ENCODE measurements around the gene GRAMD1B.

The GRAMD1B gene

GRCh38 chr11:123408619-123409455 is 21.2 kb upstream of the GRAMD1B start:
- TF ChIP-seq GABPA (IDR thresholded peaks at IDR 0.05; ENCODE audit: low read depth) (no peak), POLR2AphosphoS5 (IDR thresholded peaks at IDR 0.05; ENCODE audit: low read depth) (no peak), SPI1 (IDR thresholded peaks at IDR 0.05; ENCODE audit: borderline replicate concordance, low read depth) (no peak)
- TF ChIP-seq, protein P1, sequence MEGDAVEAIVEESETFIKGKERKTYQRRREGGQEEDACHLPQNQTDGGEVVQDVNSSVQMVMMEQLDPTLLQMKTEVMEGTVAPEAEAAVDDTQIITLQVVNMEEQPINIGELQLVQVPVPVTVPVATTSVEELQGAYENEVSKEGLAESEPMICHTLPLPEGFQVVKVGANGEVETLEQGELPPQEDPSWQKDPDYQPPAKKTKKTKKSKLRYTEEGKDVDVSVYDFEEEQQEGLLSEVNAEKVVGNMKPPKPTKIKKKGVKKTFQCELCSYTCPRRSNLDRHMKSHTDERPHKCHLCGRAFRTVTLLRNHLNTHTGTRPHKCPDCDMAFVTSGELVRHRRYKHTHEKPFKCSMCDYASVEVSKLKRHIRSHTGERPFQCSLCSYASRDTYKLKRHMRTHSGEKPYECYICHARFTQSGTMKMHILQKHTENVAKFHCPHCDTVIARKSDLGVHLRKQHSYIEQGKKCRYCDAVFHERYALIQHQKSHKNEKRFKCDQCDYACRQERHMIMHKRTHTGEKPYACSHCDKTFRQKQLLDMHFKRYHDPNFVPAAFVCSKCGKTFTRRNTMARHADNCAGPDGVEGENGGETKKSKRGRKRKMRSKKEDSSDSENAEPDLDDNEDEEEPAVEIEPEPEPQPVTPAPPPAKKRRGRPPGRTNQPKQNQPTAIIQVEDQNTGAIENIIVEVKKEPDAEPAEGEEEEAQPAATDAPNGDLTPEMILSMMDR (IDR thresholded peaks at IDR 0.05; ENCODE audit: insufficient read depth, low read length), result no peak
- TF ChIP-seq, protein P2, sequence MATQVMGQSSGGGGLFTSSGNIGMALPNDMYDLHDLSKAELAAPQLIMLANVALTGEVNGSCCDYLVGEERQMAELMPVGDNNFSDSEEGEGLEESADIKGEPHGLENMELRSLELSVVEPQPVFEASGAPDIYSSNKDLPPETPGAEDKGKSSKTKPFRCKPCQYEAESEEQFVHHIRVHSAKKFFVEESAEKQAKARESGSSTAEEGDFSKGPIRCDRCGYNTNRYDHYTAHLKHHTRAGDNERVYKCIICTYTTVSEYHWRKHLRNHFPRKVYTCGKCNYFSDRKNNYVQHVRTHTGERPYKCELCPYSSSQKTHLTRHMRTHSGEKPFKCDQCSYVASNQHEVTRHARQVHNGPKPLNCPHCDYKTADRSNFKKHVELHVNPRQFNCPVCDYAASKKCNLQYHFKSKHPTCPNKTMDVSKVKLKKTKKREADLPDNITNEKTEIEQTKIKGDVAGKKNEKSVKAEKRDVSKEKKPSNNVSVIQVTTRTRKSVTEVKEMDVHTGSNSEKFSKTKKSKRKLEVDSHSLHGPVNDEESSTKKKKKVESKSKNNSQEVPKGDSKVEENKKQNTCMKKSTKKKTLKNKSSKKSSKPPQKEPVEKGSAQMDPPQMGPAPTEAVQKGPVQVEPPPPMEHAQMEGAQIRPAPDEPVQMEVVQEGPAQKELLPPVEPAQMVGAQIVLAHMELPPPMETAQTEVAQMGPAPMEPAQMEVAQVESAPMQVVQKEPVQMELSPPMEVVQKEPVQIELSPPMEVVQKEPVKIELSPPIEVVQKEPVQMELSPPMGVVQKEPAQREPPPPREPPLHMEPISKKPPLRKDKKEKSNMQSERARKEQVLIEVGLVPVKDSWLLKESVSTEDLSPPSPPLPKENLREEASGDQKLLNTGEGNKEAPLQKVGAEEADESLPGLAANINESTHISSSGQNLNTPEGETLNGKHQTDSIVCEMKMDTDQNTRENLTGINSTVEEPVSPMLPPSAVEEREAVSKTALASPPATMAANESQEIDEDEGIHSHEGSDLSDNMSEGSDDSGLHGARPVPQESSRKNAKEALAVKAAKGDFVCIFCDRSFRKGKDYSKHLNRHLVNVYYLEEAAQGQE (IDR thresholded peaks at IDR 0.05; ENCODE audit: insufficient replicate concordance, low read depth), result no peak
- Histone ChIP-seq H3K27ac (replicated peaks) (no peak overlapping the region), H3K4me3 (replicated peaks; ENCODE audit: insufficient read depth, low read length) (no peak overlapping the region), H3K27me3 (ENCODE audit: insufficient read depth, poor library complexity, severe bottlenecking) (no peaks in the 10 kb centered on the region)
- DNase-seq (ENCODE audit: low read depth in 1 of 2, low spot score in 1 of 2), result no peak

GRCh38 chr11:123409456-123410217 is 20.4 kb upstream of the GRAMD1B start:
- Histone ChIP-seq H3K27ac (replicated peaks) (no peak overlapping the region), H3K27me3 (ENCODE audit: insufficient read depth, poor library complexity, severe bottlenecking) (no peaks in the 10 kb centered on the region), H3K4me3 (replicated peaks; ENCODE audit: insufficient read depth, low read length) (no peak overlapping the region)
- DNase-seq (ENCODE audit: low read depth in 1 of 2, low spot score in 1 of 2), result no peak
- TF ChIP-seq POLR2AphosphoS5 (IDR thresholded peaks at IDR 0.05; ENCODE audit: low read depth), result no peak
- TF ChIP-seq, protein P2 (IDR thresholded peaks at IDR 0.05; ENCODE audit: insufficient replicate concordance, low read depth), result no peak
- TF ChIP-seq GABPA (IDR thresholded peaks at IDR 0.05; ENCODE audit: low read depth), result no peak
- no peak for TF ChIP-seq SPI1 (IDR thresholded peaks at IDR 0.05; ENCODE audit: borderline replicate concordance, low read depth)
- TF ChIP-seq, protein P1 (IDR thresholded peaks at IDR 0.05; ENCODE audit: insufficient read depth, low read length), result no peak

DNA sequence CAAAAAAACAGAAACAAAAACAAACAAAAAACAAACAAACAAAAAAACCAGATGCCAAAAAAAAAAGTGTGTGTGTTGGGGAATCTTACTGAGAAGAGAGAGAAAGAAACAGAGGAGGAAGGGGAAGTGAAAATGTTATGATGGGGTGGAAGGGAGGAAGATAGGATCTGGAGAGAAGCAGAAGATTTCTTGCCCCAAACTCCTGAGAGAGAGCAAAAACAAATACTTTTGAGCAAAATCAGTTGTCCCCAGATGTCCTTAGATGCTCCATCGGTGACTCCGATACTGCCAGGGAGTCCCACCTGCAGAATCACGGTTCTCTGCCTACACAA is 19.9 kb upstream of the GRAMD1B start:
- Histone ChIP-seq H3K27me3 (ENCODE audit: insufficient read depth, poor library complexity, severe bottlenecking) (no peaks in the 10 kb centered on the region), H3K27ac (replicated peaks) (no peak overlapping the region), H3K4me3 (replicated peaks; ENCODE audit: insufficient read depth, low read length) (no peak overlapping the region)
- DNase-seq (ENCODE audit: low read depth in 1 of 2, low spot score in 1 of 2), result no peak
- peak; percentile 33; the same call in 1 of the 2 replicates for TF ChIP-seq SPI1 (IDR thresholded peaks at IDR 0.05; ENCODE audit: borderline replicate concordance, low read depth)
- TF ChIP-seq GABPA (IDR thresholded peaks at IDR 0.05; ENCODE audit: low read depth), result no peak

DNA sequence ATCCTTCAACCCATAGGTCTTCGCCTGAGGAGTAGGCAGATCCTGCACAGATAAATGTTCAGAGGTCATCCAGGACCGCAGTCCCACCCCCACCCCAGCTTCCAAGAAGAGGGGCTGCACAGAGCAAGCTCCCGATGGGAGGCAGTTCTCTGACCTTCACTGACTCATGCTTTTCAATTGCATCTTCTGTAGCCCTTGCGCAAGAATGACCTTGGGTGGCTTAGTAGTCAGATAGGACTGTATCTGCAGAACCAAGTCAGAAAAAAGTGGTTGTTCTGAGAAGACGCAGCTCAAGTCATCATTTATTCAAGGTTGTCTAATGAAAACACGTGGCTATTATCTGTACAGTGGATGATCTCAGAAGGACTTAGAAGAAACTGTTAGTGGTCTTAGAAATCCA is 16.4 kb upstream of the GRAMD1B start:
- Histone ChIP-seq H3K27me3 (ENCODE audit: insufficient read depth, poor library complexity, severe bottlenecking) (no peaks in the 10 kb centered on the region), H3K27ac (replicated peaks) (no peak overlapping the region), H3K4me3 (replicated peaks; ENCODE audit: insufficient read depth, low read length) (no peak overlapping the region)
- DNase-seq (ENCODE audit: low read depth in 1 of 2, low spot score in 1 of 2), result peak; percentile 31 to 72
- TF ChIP-seq POLR2AphosphoS5 (IDR thresholded peaks at IDR 0.05; ENCODE audit: low read depth) (no peak), GABPA (IDR thresholded peaks at IDR 0.05; ENCODE audit: low read depth) (no peak), SPI1 (IDR thresholded peaks at IDR 0.05; ENCODE audit: borderline replicate concordance, low read depth) (no peak)
- TF ChIP-seq, protein P2 (IDR thresholded peaks at IDR 0.05; ENCODE audit: insufficient replicate concordance, low read depth), result no peak
- TF ChIP-seq, protein P1 (IDR thresholded peaks at IDR 0.05; ENCODE audit: insufficient read depth, low read length), result no peak
